Measurements from ENCODE around the gene KCND1. TPM values are rescaled to one million over a fixed set of nuclear protein-coding genes. Genes with fewer than 3 reads are reported as not detected.

The KCND1 gene
- total and polyA plus RNA-seq, 10 of the 15 experiments (the other 5 are each of a cell fraction or from before 2014, with no cell fraction given) = 0.02 to 1.0 (median 0.39) TPM

DNA sequence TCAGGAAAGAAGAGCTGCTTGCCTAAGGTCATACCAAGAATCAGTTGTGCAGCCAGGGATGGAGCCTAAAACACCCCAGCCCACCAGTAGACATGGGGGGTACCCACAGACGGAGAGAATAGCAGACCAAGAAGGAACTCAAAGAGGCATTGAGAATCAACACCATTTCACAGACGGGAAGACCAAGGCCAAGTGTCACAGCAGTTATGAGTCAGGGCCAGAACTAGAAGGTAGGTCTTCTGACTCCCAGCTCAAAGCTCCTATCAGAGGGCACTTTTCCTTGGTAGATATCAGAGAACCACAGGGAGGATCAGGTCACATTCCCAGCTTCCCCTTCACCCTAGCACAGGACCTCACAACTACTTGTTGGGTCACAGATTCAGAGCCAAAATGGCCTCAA lies 28.7 kb downstream of the KCND1 start:
- Histone ChIP-seq H3K27ac (ENCODE audit: control insufficient read depth, insufficient read depth) (peak overlapping the region; percentile 31), H3K4me3 (no peak overlapping the region), H4K20me1 (ENCODE audit: control insufficient read depth, insufficient read depth) (no peaks in the 10 kb centered on the region), H2AFZ (ENCODE audit: control insufficient read depth, low read depth, low read length) (no peak overlapping the region), H3K9ac (ENCODE audit: control insufficient read depth, insufficient read depth, low read length) (no peak overlapping the region), H3K27me3 (replicated peaks in 1 of 2; ENCODE audit: control insufficient read depth in 2 of 2, insufficient read depth in 2 of 2, low read length in 1 of 2) (no peaks in the 10 kb centered on the region), H3K4me1 (ENCODE audit: control insufficient read depth, insufficient read depth, low read length) (peaks cover 38% of the 10 kb centered on the region), H3K9me3 (replicated peaks; ENCODE audit: control insufficient read depth, insufficient read depth, low read length) (no peaks in the 10 kb centered on the region), H3K79me2 (ENCODE audit: control insufficient read depth, insufficient read depth, low read length) (peaks cover 35% of the 10 kb centered on the region), H3K4me2 (ENCODE audit: control insufficient read depth, insufficient read depth) (no peak overlapping the region), H3K36me3 (ENCODE audit: control insufficient read depth in 2 of 2, insufficient read depth in 2 of 2, low read length in 1 of 2) (peaks cover 0 to 16% of the 10 kb centered on the region in 2 experiments; a peak in 3 of 4 replicates)
- DNase-seq (ENCODE audit: low read depth, low spot score) = no peak
- POLR2A ChIA-PET = interaction anchor here (0.9 kb wide), 1 partner anchor 14 kb away, joined by 3 read pairs; no protein-coding TSS in a partner anchor
- CTCF ChIA-PET = interaction anchor here (0.6 to 1.2 kb wide), 5 partner anchors 16 to 1715 kb away, joined by 3 to 4 read pairs (median 3); partner anchors contain the start of genes PIM2 and TFE3
- no TSS peak for BruUV-seq (replicated peaks)
- in situ Hi-C loops (cut with MboI) (loop anchor here (25.0 kb wide), 1 partner anchor 1731 kb away; the partner anchor contains the start of gene CDK16), intact Hi-C loops (cut with micrococcal nuclease; ENCODE audit: unreplicated experiment) (loop anchor here (10.0 kb wide), 1 partner anchor 298 kb away; no protein-coding TSS in a partner anchor)
- SMC1A ChIA-PET (ENCODE audit: uncharacterized antibody, unreplicated experiment) = interaction anchor here (1.1 to 1.8 kb wide), 4 partner anchors 10 to 294 kb away, joined by 3 to 5 read pairs (median 4); no protein-coding TSS in a partner anchor
- RAD21 ChIA-PET (ENCODE audit: unreplicated experiment) = interaction anchor here (1.4 to 1.5 kb wide), 3 partner anchors 16 to 51 kb away, joined by 4 to 7 read pairs (median 5); no protein-coding TSS in a partner anchor
- TF ChIP-seq NR2F1 (conservative IDR thresholded peaks at IDR 0.05) (peak; percentile 45; the same call in 1 of the 2 replicates), TARDBP (IDR thresholded peaks at IDR 0.05; ENCODE audit: borderline replicate concordance) (no peak)
- no peak for FAIRE-seq
- ATAC-seq = no peak
- WGBS (ENCODE audit: insufficient coverage, insufficient replicate concordance, low lambda C conversion rate, missing lambda C conversion rate) = 56% methylated on average over 2 of the region's 2 CpGs

DNA sequence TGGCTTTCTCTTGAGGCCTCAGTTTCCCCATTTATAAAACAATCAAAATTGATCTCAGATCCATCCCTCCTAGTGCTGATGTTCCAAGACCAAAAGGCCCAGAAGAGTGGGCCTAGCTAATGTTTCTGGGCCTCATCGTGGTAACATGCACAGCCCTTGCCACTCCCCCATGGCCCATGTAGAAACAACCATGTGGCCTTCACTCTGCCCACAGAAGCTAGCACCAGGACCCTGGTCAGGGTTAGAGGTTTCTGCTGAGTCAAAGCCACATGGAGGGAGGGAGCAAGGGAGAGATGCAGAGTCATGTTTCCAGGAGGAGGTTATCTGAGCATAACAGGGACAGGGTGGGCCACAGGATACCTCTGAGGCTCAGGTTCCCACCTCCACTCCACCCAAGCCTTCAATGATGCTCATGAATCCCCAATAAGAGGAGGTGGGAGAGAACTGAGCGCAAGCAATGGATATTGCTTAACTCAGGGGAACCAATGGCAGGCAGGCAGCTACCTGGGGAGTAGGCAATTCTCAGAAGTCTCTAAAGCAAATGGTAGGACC lies 31.2 kb downstream of the KCND1 start:
- ChIA-PET POLR2A (interaction anchor here (0.6 to 2.6 kb wide), 8 partner anchors 10 to 139 kb away, joined by 3 to 21 read pairs (median 6); partner anchors contain the start of genes HDAC6, PIM2, PQBP1 and SLC35A2), RAD21 (ENCODE audit: unreplicated experiment) (interaction anchor here (1.0 to 3.2 kb wide), 5 partner anchors 10 to 292 kb away, joined by 3 to 17 read pairs (median 5); partner anchors contain the start of genes PQBP1, TFE3 and TIMM17B), SMC1A (ENCODE audit: uncharacterized antibody, unreplicated experiment) (interaction anchor here (1.4 to 2.5 kb wide), 4 partner anchors 12 to 16 kb away, joined by 3 to 8 read pairs (median 5); no protein-coding TSS in a partner anchor), CTCF (interaction anchor here (1.2 to 2.5 kb wide), 5 partner anchors 10 to 29 kb away, joined by 3 to 9 read pairs (median 3); partner anchors contain the start of gene SLC35A2)
- peak overlapping the region; percentile 26; the same call in 1 of the 2 replicates for H3K4me2 ChIP-seq (ENCODE audit: control insufficient read depth, insufficient read depth)
- FAIRE-seq (no peak), ATAC-seq (no peak), DNase-seq (ENCODE audit: low read depth, low spot score) (no peak)
- no TSS peak for BruUV-seq (replicated peaks)
- H3K4me1 ChIP-seq (ENCODE audit: control insufficient read depth, insufficient read depth, low read length) = peaks cover 57% of the 10 kb centered on the region
- H3K4me3 ChIP-seq = no peak overlapping the region
- peak overlapping the region; percentile 63 for H3K9ac ChIP-seq (ENCODE audit: control insufficient read depth, insufficient read depth, low read length)
- H3K27ac ChIP-seq (ENCODE audit: control insufficient read depth, insufficient read depth) = peak overlapping the region; percentile 95
- no peak overlapping the region for H2AFZ ChIP-seq (ENCODE audit: control insufficient read depth, low read depth, low read length)
- H3K79me2 ChIP-seq (ENCODE audit: control insufficient read depth, insufficient read depth, low read length) = peaks cover 45% of the 10 kb centered on the region
- 68% methylated on average over 2 of the region's 2 CpGs for WGBS (ENCODE audit: insufficient coverage, insufficient replicate concordance, low lambda C conversion rate, missing lambda C conversion rate)
- H3K36me3 ChIP-seq (ENCODE audit: control insufficient read depth in 2 of 2, insufficient read depth in 2 of 2, low read length in 1 of 2) = peaks cover 0 to 16% of the 10 kb centered on the region in 2 experiments; a peak in 3 of 4 replicates
- no peaks in the 10 kb centered on the region for H3K27me3 ChIP-seq (replicated peaks in 1 of 2; ENCODE audit: control insufficient read depth in 2 of 2, insufficient read depth in 2 of 2, low read length in 1 of 2)
- H4K20me1 ChIP-seq (ENCODE audit: control insufficient read depth, insufficient read depth) = no peaks in the 10 kb centered on the region
- in situ Hi-C loops (cut with MboI) (loop anchor here (25.0 kb wide), 1 partner anchor 1728 kb away; the partner anchor contains the start of gene CDK16), intact Hi-C loops (cut with micrococcal nuclease; ENCODE audit: unreplicated experiment) (loop anchor here (10.0 kb wide), 1 partner anchor 296 kb away; no protein-coding TSS in a partner anchor)
- H3K9me3 ChIP-seq (replicated peaks; ENCODE audit: control insufficient read depth, insufficient read depth, low read length) = no peaks in the 10 kb centered on the region; the same call in 2 of the 3 replicates
- no peak for TF ChIP-seq EED (IDR thresholded peaks at IDR 0.05; ENCODE audit: low read depth)
- TF ChIP-seq RAD51 (IDR thresholded peaks at IDR 0.05) = no peak
- TF ChIP-seq, protein P1, sequence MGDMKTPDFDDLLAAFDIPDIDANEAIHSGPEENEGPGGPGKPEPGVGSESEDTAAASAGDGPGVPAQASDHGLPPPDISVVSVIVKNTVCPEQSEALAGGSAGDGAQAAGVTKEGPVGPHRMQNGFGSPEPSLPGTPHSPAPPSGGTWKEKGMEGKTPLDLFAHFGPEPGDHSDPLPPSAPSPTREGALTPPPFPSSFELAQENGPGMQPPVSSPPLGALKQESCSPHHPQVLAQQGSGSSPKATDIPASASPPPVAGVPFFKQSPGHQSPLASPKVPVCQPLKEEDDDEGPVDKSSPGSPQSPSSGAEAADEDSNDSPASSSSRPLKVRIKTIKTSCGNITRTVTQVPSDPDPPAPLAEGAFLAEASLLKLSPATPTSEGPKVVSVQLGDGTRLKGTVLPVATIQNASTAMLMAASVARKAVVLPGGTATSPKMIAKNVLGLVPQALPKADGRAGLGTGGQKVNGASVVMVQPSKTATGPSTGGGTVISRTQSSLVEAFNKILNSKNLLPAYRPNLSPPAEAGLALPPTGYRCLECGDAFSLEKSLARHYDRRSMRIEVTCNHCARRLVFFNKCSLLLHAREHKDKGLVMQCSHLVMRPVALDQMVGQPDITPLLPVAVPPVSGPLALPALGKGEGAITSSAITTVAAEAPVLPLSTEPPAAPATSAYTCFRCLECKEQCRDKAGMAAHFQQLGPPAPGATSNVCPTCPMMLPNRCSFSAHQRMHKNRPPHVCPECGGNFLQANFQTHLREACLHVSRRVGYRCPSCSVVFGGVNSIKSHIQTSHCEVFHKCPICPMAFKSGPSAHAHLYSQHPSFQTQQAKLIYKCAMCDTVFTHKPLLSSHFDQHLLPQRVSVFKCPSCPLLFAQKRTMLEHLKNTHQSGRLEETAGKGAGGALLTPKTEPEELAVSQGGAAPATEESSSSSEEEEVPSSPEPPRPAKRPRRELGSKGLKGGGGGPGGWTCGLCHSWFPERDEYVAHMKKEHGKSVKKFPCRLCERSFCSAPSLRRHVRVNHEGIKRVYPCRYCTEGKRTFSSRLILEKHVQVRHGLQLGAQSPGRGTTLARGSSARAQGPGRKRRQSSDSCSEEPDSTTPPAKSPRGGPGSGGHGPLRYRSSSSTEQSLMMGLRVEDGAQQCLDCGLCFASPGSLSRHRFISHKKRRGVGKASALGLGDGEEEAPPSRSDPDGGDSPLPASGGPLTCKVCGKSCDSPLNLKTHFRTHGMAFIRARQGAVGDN (IDR thresholded peaks at IDR 0.05) = peak; percentile 90
- TF ChIP-seq SP1 (IDR thresholded peaks at IDR 0.05; ENCODE audit: low read depth, low read length) = no peak
- peak; percentile 98 for TF ChIP-seq BACH1 (IDR thresholded peaks at IDR 0.05; ENCODE audit: borderline replicate concordance)
- no peak for TF ChIP-seq IKZF1 (conservative IDR thresholded peaks at IDR 0.05)
- no peak for TF ChIP-seq SPI1 (IDR thresholded peaks at IDR 0.05; ENCODE audit: borderline replicate concordance, insufficient read depth, low read depth, low read length)
- TF ChIP-seq ETV6 (conservative IDR thresholded peaks at IDR 0.05 in 1 of 2, IDR thresholded peaks at IDR 0.05 in 1 of 2; ENCODE audit: borderline replicate concordance in 1 of 2, low read depth in 1 of 2) = no peak
- peak; percentile 36; the same call in 1 of the 2 replicates for TF ChIP-seq MXI1 (IDR thresholded peaks at IDR 0.05; ENCODE audit: low read depth, low read length)
- TF ChIP-seq NR2F1 (conservative IDR thresholded peaks at IDR 0.05) = 0 out of 2 replicates have a peak, but pooled peaks have one; percentile 5

Measured in GM12878 (cell line).